GM18861 (cell line): ENCODE measurements around the gene HOTAIR.

Source experiments
- ATAC-seq: cut with Tn5 transposase; IDR thresholded peaks from one replicate; pipeline ENCODE4 v1.9.1; 2021; ENCODE audit not compliant: unreplicated experiment

Gene HOTAIR

DNA sequence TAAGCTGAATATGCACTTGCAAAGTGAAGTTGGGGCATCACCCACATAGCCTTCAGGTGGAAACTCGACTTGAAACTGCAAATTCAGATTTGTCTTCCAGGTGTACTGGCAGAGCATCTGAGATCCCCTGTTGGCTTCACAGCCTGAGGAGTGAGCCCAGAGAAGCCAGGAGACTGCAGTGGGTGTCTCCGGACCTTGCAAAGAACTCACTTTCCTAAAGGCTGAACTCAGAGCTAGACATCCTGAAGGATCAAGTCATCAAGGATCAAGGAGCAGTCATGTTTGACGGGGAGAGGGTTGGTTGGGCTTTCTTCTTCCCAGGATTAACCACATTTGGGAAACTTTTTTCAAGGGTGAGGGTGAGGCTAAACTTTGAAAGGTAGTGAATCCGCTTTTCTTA, 45.2 kb downstream of the HOTAIR start:
- ATAC-seq: no peak

DNA sequence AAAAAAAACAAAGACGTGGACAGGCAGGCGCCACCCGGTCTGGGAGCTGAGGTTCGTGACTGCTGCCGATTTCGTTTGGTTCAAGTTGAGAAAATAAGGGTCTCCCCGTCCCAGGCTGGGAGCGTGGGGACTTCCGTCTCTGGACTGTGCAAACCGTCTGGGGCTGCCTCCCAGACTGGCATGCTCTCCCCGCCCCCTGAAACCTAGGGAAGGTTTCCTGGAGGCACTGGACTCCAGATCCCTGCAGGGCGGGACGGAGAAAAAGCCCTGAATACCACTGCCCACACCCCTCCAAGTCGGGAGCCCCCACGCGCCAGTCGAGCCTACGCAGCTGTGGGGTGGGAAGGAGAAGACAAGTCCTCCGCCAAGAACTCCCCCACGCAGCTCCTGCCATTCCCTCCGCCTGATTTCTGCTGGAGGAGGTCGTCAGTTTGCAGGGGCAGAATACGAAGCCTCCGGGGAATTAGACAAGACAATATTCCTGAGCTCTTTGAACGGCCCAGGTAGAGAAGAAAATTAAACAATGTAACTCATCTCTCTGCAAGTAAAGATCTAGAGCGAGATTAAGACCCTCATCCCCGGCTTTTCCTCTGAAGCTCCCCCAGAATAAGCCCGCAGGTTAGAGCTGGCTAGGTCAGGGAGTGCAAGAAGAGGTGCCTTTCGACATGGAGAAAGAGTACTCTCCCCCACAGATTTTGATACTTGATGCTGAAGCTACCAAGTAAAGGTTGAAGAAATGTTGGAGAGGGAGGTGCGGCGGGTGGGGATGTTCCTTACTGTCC, 46.5 kb downstream of the HOTAIR start:
- ATAC-seq: no peak

DNA sequence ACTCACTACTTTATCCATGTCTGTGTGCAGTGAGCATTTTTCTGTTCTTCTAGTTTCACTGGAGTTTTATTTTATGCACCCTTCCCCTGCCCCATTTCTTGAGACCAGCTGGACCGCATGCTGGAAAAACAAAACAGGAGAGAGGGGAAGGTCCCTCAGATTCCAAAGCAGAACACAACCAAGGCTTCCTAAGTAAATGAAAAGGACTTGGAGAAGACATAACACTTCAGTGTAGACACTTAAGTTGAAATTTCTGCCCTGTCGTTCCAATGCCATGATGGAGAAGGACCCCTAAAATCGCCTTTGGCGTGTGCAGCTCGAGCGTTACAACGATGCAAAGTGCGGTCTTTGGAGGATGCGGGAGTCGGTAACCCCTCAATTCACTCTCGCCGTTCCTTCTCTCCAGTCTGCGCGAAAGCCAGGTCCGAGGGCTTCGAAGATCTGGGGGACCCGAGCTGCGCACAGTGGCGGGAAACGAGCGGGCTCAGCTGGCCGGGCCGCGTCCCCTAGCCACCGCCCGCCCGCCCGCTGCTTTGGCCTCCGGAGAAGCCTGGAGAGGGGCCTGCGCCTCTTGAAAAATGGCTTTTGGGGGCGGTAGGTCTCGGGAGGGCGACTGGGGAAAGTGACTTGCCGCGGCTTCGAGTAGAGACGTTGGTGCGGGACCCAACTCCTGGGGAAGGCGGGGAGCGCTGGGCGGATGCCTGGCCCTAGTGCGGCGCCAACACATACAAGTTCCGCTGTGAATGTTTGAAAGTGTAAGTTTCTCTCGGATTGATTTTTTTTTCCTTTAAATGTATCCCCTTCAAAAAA, 47.3 kb downstream of the HOTAIR start:
- ATAC-seq: no peak

DNA sequence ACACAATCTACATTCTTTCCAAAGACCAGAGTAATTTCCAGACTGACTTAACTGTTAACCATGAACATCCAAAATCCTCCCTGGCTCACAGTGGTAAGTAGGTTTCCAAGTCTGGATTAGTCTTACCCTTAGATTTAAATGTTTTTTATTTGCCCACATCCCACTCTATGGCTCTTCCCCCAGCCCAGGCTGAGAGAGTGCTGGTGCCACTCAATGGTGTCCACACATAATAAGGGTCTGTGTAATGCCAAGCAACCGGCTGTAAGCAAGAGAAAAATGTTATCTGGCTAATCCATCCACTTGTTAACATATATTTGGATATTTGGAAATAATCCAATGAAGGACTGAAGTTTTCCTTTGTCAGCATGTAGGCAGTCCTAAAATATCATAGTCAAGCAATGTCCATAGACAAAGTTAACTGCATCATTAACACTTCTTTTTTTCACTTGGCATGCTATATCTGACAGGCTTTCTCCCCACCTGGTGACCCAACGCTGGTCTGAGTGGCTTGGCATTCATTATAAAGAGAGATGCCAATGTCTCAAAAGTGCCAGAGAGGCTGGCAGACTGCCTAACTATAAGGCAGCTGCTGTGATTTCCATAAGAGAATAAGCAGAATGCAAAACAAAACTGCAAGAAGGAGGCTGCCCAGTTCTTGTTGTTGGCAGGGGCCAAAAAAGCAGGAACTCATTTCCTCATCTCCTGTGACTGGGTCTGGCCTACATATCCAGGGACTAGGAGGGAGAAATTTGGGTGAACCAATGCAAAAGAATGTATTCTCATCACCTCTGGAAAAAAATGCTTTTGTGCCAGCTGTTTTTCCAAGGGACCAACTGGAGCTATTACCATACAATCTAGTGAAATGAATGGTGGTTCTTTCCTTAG, 50.0 kb downstream of the HOTAIR start:
- ATAC-seq: no peak

DNA sequence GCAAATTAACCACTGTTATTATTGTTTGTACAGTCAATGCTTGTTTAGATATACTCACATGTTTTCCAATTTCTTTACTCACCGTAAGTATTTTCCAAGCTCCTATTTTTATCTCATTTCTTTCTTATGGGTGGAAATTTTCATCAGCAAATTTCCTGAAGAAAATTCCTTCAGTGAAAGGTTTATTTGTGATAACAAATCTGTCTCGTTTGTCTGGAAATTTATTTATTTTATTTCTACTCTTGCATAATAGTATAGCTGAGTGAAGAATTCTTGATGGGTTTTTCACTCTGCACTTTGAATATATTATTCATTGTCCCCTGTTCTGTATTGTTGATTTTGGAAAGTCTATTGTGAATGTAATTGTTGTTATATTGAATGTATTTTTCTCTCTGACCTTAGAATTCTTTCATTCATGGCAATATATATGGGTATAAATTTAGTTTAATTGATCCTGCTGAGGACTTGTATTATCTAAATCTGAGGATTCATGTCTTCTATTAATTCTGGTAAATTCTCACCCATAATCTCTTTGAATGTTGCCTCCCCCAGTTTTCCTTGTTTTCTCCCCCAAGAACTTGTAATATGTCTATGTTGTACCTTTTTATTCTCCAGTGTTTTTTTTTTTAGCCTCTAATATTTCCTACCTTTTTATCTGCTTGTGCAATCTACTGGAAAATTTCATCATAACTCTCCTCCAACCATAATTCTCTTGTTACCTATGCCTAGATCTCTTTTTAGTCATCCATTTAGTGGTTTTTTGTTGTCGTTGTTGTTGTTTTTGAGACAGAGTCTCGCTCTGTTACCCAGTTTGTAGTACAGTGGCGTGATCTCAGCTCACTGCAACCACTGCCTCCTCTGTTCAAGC, 57.7 kb downstream of the HOTAIR start:
- no peak for ATAC-seq
